SU-DHL-6 (cell line): ENCODE measurements around the gene CDH13.

ENCODE experiments used
- CTCF ChIP-seq: fragments of 200-600 bp; sonication (generic); IDR thresholded peaks from one replicate; pipeline ENCODE4 v1.5.1; 2017; ENCODE audit warnings: antibody characterized with exemption, mild to moderate bottlenecking, low read length, moderate library complexity; ENCODE audit not compliant: insufficient read depth, poor library complexity, severe bottlenecking
- EZH2phosphoT487 ChIP-seq: fragments of 200-600 bp; sonication (generic), shearing (Covaris generic); conservative IDR thresholded peaks from 2 replicates; pipeline ENCODE4 v1.6.1; 2018; ENCODE audit warnings: mild to moderate bottlenecking, antibody characterized with exemption, low read length, moderate library complexity, mixed read lengths

- TF ChIP-seq CTCF (no peak), EZH2phosphoT487 (no peak)
Measured at GRCh38 chr16:82580298-82580890, 46.4 kb upstream of the CDH13 start.
